ENCODE data around the gene RUNX3.

GRCh38 chr1:24921938-24922662 lies 8.0 kb downstream of the RUNX3 start:
- TF ChIP-seq POLR2A (IDR thresholded peaks at IDR 0.05) = no peak
- TF ChIP-seq CTCF (IDR thresholded peaks at IDR 0.05) = no peak
